NCI-H446 treated with DMSO at 0.1 percent for 48 hours (cell line): Measurements from ENCODE around the gene ARAF.

Experiments
- DNase-seq: peaks from one replicate; lab custom pipeline; 2025; lab: John Stamatoyannopoulos, UW

Gene ARAF

GRCh38 chrX:47620303-47620685 lies 59.3 kb downstream of the ARAF start:
- DNase-seq, result no peak
